Natural killer cell (primary cell): ENCODE results near the gene ZNF789. TPM values are rescaled to one million over a fixed set of nuclear protein-coding genes. Genes with fewer than 3 reads are reported as not detected.

ENCODE experiments used
- ATAC-seq, 3 donors: fragments of 150-1000 bp in 2 of 3; fragments of 200-7000 bp in 1 of 3; cut with Tn5 transposase; 1 replicate in 1 of 3; 2 replicates in 2 of 3; pipeline ENCODE4 v1.10.0; 2021; ENCODE audit warnings: mild to moderate bottlenecking in 2 of 3, moderate library complexity in 2 of 3
- DNase-seq, 2 donors: peaks; one replicate each; pipeline versions ENCODE4 v3.0.0 to v3.0.0-alpha.2; 2013 to 2021; ENCODE audit warnings: mixed read lengths in 1 of 2
- H3K27ac ChIP-seq: one replicate; pipeline ENCODE4 v1.5.1; 2013; ENCODE audit warnings: mild to moderate bottlenecking, low read length
- H3K27me3 ChIP-seq: one replicate; pipeline ENCODE4 v1.6.1; 2013; ENCODE audit warnings: low read length; ENCODE audit not compliant: control insufficient read depth, insufficient read depth
- H3K36me3 ChIP-seq: one replicate; pipeline ENCODE4 v1.6.1; 2013; ENCODE audit warnings: low read length; ENCODE audit not compliant: control insufficient read depth, insufficient read depth
- H3K4me1 ChIP-seq: one replicate; pipeline ENCODE4 v1.6.1; 2013; ENCODE audit warnings: low read length; ENCODE audit not compliant: control insufficient read depth, insufficient read depth
- H3K4me3 ChIP-seq: one replicate; pipeline ENCODE4 v1.5.1; 2013; ENCODE audit warnings: low read length
- H3K9me3 ChIP-seq: one replicate; pipeline ENCODE4 v1.6.1; 2013; ENCODE audit warnings: low read length; ENCODE audit not compliant: control insufficient read depth, insufficient read depth
- H3K27ac Mint-ChIP-seq, 2 donors: one replicate each; pipeline ENCODE4 v1.8.0; 2022; ENCODE audit warnings: mild to moderate bottlenecking in 2 of 2, mixed read lengths in 2 of 2, moderate library complexity in 1 of 2
- H3K27me3 Mint-ChIP-seq, 2 donors: one replicate each; pipeline ENCODE4 v1.8.0; 2022; ENCODE audit warnings: low read depth in 2 of 2, mixed read lengths in 2 of 2
- H3K36me3 Mint-ChIP-seq: one replicate; pipeline ENCODE4 v1.8.0; 2022; ENCODE audit warnings: mixed read lengths
- H3K4me1 Mint-ChIP-seq, 2 donors: one replicate each; pipeline ENCODE4 v1.8.0; 2022; ENCODE audit warnings: mixed read lengths in 2 of 2
- H3K4me3 Mint-ChIP-seq: one replicate; pipeline ENCODE4 v1.8.0; 2022; ENCODE audit warnings: mild to moderate bottlenecking, moderate library complexity, mixed read lengths
- H3K9me3 Mint-ChIP-seq, 2 donors: one replicate each; pipeline ENCODE4 v1.8.0; 2022; ENCODE audit warnings: mixed read lengths in 2 of 2
- WGBS: methylation state at CpG from one replicate; pipeline ENCODE4 v1.1.7; 2013; ENCODE audit warnings: missing lambda C conversion rate; ENCODE audit not compliant: insufficient coverage; 5-methylcytosine and 5-hydroxymethylcytosine counted together
- intact Hi-C: fragments of 100-400 bp; cut with micrococcal nuclease; formaldehyde crosslinking; loops from one replicate; pipeline ENCODE4 v1.14.2; 2022
- total RNA-seq, 4 donors: library from RNA; stranded (reverse); fragments of 120-200 nt in 1 of 4; gene quantifications; one replicate each; pipeline versions ENCODE4 v1.2.3 to v1.2.4, GENCODE V29; 2013 to 2022
- TF ChIP-seq, protein P1 (sequence below): fragments of 200-600 bp; IDR thresholded peaks from one replicate; pipeline ENCODE4 v1.8.0; 2022; ENCODE audit warnings: antibody characterized with exemption

ZNF789 gene
- total RNA-seq, 3 donors from 2014 or later (not counting 1 experiment from before 2014, with no cell fraction given) = 16.7 to 18.6 (median 16.8) TPM

DNA sequence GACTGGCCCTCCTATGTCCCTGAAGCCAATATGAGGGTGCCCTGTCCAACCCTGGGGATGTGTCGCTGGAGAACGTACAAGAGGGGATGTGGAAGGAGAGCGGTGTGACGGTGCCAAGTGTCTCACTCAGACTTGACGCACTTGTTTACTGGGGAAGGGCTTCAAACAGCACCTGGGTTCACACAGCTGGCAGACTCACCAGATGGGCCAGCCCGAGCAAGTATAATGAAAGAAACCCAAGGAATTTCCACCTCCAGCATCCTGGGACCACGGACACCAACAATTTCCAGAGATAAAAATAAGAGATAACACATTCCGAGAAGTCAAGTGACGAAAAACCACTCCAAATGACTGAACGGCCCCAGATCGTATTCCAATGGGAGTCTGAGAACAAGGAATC, 12.0 kb upstream of the ZNF789 start:
- Histone ChIP-seq H3K27ac (no peak overlapping the region), H3K36me3 (peaks cover 38% of the 10 kb centered on the region), H3K27me3 (no peaks in the 10 kb centered on the region), H3K9me3 (no peaks in the 10 kb centered on the region), H3K4me3 (no peak overlapping the region), H3K4me1 (peaks cover 12% of the 10 kb centered on the region)
- ATAC-seq = no peak
- intact Hi-C loops = no loop called here
- peaks cover 29 to 34% of the 10 kb centered on the region in 2 donors for H3K4me1 Mint-ChIP-seq
- H3K4me3 Mint-ChIP-seq = no peak overlapping the region
- no peak for DNase-seq
- no peaks in the 10 kb centered on the region for H3K9me3 Mint-ChIP-seq
- no peaks in the 10 kb centered on the region for H3K27me3 Mint-ChIP-seq
- TF ChIP-seq, protein P1, sequence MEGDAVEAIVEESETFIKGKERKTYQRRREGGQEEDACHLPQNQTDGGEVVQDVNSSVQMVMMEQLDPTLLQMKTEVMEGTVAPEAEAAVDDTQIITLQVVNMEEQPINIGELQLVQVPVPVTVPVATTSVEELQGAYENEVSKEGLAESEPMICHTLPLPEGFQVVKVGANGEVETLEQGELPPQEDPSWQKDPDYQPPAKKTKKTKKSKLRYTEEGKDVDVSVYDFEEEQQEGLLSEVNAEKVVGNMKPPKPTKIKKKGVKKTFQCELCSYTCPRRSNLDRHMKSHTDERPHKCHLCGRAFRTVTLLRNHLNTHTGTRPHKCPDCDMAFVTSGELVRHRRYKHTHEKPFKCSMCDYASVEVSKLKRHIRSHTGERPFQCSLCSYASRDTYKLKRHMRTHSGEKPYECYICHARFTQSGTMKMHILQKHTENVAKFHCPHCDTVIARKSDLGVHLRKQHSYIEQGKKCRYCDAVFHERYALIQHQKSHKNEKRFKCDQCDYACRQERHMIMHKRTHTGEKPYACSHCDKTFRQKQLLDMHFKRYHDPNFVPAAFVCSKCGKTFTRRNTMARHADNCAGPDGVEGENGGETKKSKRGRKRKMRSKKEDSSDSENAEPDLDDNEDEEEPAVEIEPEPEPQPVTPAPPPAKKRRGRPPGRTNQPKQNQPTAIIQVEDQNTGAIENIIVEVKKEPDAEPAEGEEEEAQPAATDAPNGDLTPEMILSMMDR = no peak
- peak overlapping the region in 1 of 2 donors; percentile 15 for H3K27ac Mint-ChIP-seq
- no peaks in the 10 kb centered on the region for H3K36me3 Mint-ChIP-seq
- 95% methylated on average over 11 of the region's 11 CpGs for WGBS

DNA sequence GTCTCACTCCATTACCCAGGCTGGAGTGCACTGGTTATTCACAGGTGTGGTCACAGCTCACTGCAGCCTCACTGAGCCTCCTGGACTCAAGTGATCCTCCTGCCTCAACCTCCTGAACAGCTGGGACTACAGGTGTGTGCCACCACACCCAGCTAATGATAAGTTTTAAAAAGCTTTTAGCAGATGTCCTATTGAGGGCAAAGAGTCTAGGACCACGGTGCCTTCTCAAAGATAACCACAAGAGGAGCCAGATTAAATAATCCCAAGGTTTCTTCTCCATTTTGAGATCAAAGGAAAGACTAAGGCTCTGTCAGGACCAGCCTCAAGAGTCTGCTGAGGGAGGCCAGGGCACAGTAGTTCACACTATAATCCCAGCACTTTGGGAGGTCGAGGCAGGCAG, 11.5 kb upstream of the ZNF789 start:
- no peak overlapping the region for H3K4me3 ChIP-seq
- no peaks in the 10 kb centered on the region for H3K9me3 Mint-ChIP-seq
- peaks cover 15% of the 10 kb centered on the region for H3K4me1 ChIP-seq
- DNase-seq = no peak
- intact Hi-C loops = no loop called here
- peaks cover 34 to 40% of the 10 kb centered on the region in 2 donors for H3K4me1 Mint-ChIP-seq
- TF ChIP-seq, protein P1 = no peak
- no peaks in the 10 kb centered on the region for H3K27me3 ChIP-seq
- no peak overlapping the region for H3K27ac ChIP-seq
- ATAC-seq = no peak
- H3K36me3 ChIP-seq = peaks cover 38% of the 10 kb centered on the region
- H3K36me3 Mint-ChIP-seq = no peaks in the 10 kb centered on the region
- 90% methylated on average over 2 of the region's 2 CpGs for WGBS
- no peak overlapping the region for H3K27ac Mint-ChIP-seq
- no peaks in the 10 kb centered on the region for H3K9me3 ChIP-seq
- H3K27me3 Mint-ChIP-seq = no peaks in the 10 kb centered on the region
- H3K4me3 Mint-ChIP-seq = no peak overlapping the region

DNA sequence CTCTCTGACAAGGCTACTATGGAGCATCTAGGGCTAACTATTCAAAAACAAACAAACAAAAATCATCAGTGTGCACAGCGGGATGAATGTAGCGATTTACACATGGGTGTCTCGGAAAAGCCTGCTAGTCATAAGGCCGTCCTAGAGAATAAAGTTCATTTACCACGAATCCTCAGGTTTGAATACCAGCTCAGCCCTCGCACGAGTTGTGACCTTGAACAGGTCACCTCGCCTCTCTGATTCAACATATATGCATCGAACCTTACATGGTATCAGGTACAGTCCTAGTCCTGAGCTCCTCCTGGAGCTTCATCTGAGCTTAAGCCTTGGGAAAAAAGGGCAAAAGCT, 7.3 kb upstream of the ZNF789 start:
- Histone ChIP-seq H3K9me3 (no peaks in the 10 kb centered on the region), H3K36me3 (peaks cover 16% of the 10 kb centered on the region), H3K4me3 (peak overlapping the region; percentile 78), H3K4me1 (peaks cover 20% of the 10 kb centered on the region), H3K27ac (peak overlapping the region; percentile 69), H3K27me3 (no peaks in the 10 kb centered on the region)
- no peaks in the 10 kb centered on the region for H3K36me3 Mint-ChIP-seq
- TF ChIP-seq, protein P1 = no peak
- 11% methylated on average over 9 of the region's 9 CpGs for WGBS
- H3K27me3 Mint-ChIP-seq = no peaks in the 10 kb centered on the region
- no peak for DNase-seq
- peak overlapping the region; percentile 91 to 98 for H3K27ac Mint-ChIP-seq
- ATAC-seq = peak in 1 of 3 donors; percentile 0
- no peaks in the 10 kb centered on the region for H3K9me3 Mint-ChIP-seq
- H3K4me1 Mint-ChIP-seq = peaks cover 22 to 33% of the 10 kb centered on the region in 2 donors
- peak overlapping the region; percentile 96 for H3K4me3 Mint-ChIP-seq
- intact Hi-C loops = no loop called here

DNA sequence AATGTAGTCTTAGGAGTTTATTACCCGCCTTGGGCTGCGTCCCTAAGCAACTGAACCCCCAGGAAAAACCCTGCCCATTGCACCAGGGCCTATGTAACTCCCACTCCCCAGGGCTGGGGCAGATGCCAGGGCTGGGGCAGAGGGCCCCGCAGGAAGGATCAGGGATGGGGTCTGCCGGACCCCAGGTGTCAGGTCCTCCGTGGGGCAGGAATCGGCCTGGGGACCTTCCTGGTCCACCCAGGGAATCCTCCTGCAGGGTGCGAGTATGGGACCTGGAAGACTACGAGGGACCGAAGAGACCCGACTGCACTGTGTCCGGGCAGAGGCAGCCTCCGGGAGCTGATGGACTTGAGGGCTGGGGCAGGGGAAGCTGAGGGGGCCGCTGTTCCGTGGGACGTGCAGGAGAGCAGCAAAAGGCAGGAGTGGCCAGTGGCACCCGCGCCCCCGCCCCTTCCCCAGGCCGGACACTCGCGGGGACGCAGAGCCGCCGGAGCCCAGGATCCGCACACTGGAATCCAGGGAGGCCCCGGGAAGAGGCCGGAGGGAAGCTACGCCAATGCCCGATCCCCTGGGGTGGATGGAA, 4.3 kb upstream of the ZNF789 start:
- 93% methylated on average over 29 of the region's 29 CpGs for WGBS
- Mint-ChIP-seq H3K4me3 (no peak overlapping the region), H3K9me3 (no peaks in the 10 kb centered on the region)

More for the DNA sequence above, 4.3 kb upstream of the ZNF789 start:
- no peaks in the 10 kb centered on the region for H3K36me3 Mint-ChIP-seq
- no peaks in the 10 kb centered on the region for H3K27me3 Mint-ChIP-seq
- H3K36me3 ChIP-seq = peaks cover 5% of the 10 kb centered on the region
- peaks cover 29% of the 10 kb centered on the region for H3K4me1 ChIP-seq
- intact Hi-C loops = no loop called here
- ATAC-seq (no peak), DNase-seq (no peak)
- H3K27ac ChIP-seq = no peak overlapping the region
- H3K27ac Mint-ChIP-seq = no peak overlapping the region
- no peaks in the 10 kb centered on the region for H3K9me3 ChIP-seq
- H3K4me3 ChIP-seq = no peak overlapping the region
- H3K4me1 Mint-ChIP-seq = peaks cover 36 to 37% of the 10 kb centered on the region in 2 donors
- H3K27me3 ChIP-seq = no peaks in the 10 kb centered on the region
- TF ChIP-seq, protein P1 = no peak
